ENCODE results near the gene HBEGF.

The HBEGF gene

GRCh38 chr5:140286424-140286823 is 60.0 kb downstream of the HBEGF start:
- Histone ChIP-seq H3K36me3 (ENCODE audit: insufficient read depth, low read length) (no peaks in the 10 kb centered on the region; the same call in 1 of the 2 replicates), H3K4me2 (ENCODE audit: insufficient read depth, low read length) (no peak overlapping the region), H3K9me3 (ENCODE audit: insufficient read depth, low read length, severe bottlenecking) (no peaks in the 10 kb centered on the region), H3K4me3 (ENCODE audit: low read depth in 1 of 2, low read length in 2 of 2) (no peak overlapping the region), H3K27ac (ENCODE audit: low read length) (no peak overlapping the region), H4K20me1 (ENCODE audit: insufficient read depth, low read length) (peaks cover 14% of the 10 kb centered on the region), H3K4me1 (ENCODE audit: insufficient read depth, low read length) (no peaks in the 10 kb centered on the region), H3K9ac (ENCODE audit: low read depth, low read length) (no peak overlapping the region), H3K79me2 (ENCODE audit: insufficient read depth, low read length) (peaks cover 83% of the 10 kb centered on the region), H3K27me3 (ENCODE audit: insufficient read depth, low read length, poor library complexity) (no peaks in the 10 kb centered on the region), H2AFZ (ENCODE audit: low read depth, low read length) (no peak overlapping the region)
- TF ChIP-seq, protein P1, sequence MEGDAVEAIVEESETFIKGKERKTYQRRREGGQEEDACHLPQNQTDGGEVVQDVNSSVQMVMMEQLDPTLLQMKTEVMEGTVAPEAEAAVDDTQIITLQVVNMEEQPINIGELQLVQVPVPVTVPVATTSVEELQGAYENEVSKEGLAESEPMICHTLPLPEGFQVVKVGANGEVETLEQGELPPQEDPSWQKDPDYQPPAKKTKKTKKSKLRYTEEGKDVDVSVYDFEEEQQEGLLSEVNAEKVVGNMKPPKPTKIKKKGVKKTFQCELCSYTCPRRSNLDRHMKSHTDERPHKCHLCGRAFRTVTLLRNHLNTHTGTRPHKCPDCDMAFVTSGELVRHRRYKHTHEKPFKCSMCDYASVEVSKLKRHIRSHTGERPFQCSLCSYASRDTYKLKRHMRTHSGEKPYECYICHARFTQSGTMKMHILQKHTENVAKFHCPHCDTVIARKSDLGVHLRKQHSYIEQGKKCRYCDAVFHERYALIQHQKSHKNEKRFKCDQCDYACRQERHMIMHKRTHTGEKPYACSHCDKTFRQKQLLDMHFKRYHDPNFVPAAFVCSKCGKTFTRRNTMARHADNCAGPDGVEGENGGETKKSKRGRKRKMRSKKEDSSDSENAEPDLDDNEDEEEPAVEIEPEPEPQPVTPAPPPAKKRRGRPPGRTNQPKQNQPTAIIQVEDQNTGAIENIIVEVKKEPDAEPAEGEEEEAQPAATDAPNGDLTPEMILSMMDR (IDR thresholded peaks at IDR 0.05; ENCODE audit: borderline replicate concordance, extremely low read depth, low read length, poor library complexity, severe bottlenecking): no peak
- TF ChIP-seq EZH2 (IDR thresholded peaks at IDR 0.05; ENCODE audit: borderline replicate concordance, low read depth, low read length, severe bottlenecking): no peak
- DNase-seq (no peak), ATAC-seq (ENCODE audit: insufficient read depth, low read depth) (no peak)

DNA sequence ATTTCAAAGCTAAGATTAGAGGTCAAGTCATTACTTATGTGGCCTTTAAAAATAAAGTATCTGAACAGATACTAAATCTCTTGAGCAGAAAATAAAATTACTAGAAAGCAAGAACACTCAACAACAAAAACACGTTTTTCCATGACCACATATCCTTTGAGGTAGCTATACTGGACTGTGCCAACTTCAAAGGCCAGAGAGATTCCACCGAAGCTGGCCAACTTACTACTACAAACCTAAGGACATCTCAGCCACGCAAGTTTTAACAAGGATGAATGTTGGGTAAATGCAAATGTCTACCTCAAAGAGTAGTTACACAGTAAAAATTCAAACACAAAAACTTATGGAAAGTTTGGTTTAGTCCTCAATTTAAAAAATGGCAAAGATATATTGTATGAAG is 62.4 kb downstream of the HBEGF start:
- H3K27me3 ChIP-seq (ENCODE audit: insufficient read depth, low read length, poor library complexity): no peaks in the 10 kb centered on the region
- DNase-seq (no peak), ATAC-seq (ENCODE audit: insufficient read depth, low read depth) (no peak)
- H3K79me2 ChIP-seq (ENCODE audit: insufficient read depth, low read length): peaks cover 65% of the 10 kb centered on the region
- peaks cover 4% of the 10 kb centered on the region; the same call in 1 of the 2 replicates for H4K20me1 ChIP-seq (ENCODE audit: insufficient read depth, low read length)
- no peak overlapping the region for H3K4me2 ChIP-seq (ENCODE audit: insufficient read depth, low read length)
- H3K4me1 ChIP-seq (ENCODE audit: insufficient read depth, low read length): no peaks in the 10 kb centered on the region
- H3K4me3 ChIP-seq (ENCODE audit: low read depth in 1 of 2, low read length in 2 of 2): no peak overlapping the region
- H3K27ac ChIP-seq (ENCODE audit: low read length): no peak overlapping the region
- TF ChIP-seq, protein P1 (IDR thresholded peaks at IDR 0.05; ENCODE audit: borderline replicate concordance, extremely low read depth, low read length, poor library complexity, severe bottlenecking): no peak
- no peak for TF ChIP-seq EZH2 (IDR thresholded peaks at IDR 0.05; ENCODE audit: borderline replicate concordance, low read depth, low read length, severe bottlenecking)
- peaks cover 4% of the 10 kb centered on the region; the same call in 1 of the 2 replicates for H3K36me3 ChIP-seq (ENCODE audit: insufficient read depth, low read length)
- no peak overlapping the region for H2AFZ ChIP-seq (ENCODE audit: low read depth, low read length)
- no peaks in the 10 kb centered on the region for H3K9me3 ChIP-seq (ENCODE audit: insufficient read depth, low read length, severe bottlenecking)
- H3K9ac ChIP-seq (ENCODE audit: low read depth, low read length): no peak overlapping the region

All from DND-41 (cell line).